Tibial nerve (tissue), 4 donors: ENCODE results near the gene C1orf141. TPM values are rescaled to one million over a fixed set of nuclear protein-coding genes. Genes with fewer than 3 reads are reported as not detected.

Source experiments
- DNase-seq, 2 donors: peaks; one replicate each; pipeline ENCODE4 v3.0.0-alpha.2; 2019; ENCODE audit warnings: low spot score in 2 of 2
- H3K27ac ChIP-seq, 4 donors: fragments of 200-600 bp; sonication (generic) in 3 of 4; one replicate each; pipeline ENCODE4 v1.5.1; 2017 to 2019; ENCODE audit warnings: mild to moderate bottlenecking in 1 of 4
- H3K27me3 ChIP-seq, 2 donors: fragments of 200-600 bp; sonication (generic) in 1 of 2; one replicate each; pipeline versions ENCODE4 v1.5.1 to v1.6.0; 2017 to 2019
- H3K36me3 ChIP-seq, 3 donors: fragments of 200-600 bp; sonication (generic); one replicate each; pipeline ENCODE4 v1.5.1; 2018 to 2019
- H3K4me1 ChIP-seq, 4 donors: fragments of 200-600 bp; sonication (generic) in 3 of 4; one replicate each; pipeline ENCODE4 v1.5.1; 2017 to 2019
- H3K4me3 ChIP-seq, 4 donors: fragments of 200-600 bp; sonication (generic) in 3 of 4; one replicate each; pipeline ENCODE4 v1.5.1; 2017 to 2019; ENCODE audit warnings: mild to moderate bottlenecking in 1 of 4, moderate library complexity in 1 of 4
- H3K9me3 ChIP-seq, 4 donors: fragments of 200-600 bp; sonication (generic) in 3 of 4; one replicate each; pipeline ENCODE4 v1.5.1; 2017 to 2019
- CTCF ChIP-seq, 5 experiments: fragments of 200-600 bp in 3 of 5; fragments of 450-650 bp in 2 of 5; sonication (generic) in 3 of 5; IDR thresholded peaks; one replicate each; pipeline ENCODE4 v1.5.1; 2016 to 2019; ENCODE audit warnings: antibody characterized with exemption in 5 of 5, mild to moderate bottlenecking in 3 of 5, moderate library complexity in 2 of 5
- EP300 ChIP-seq, 2 donors: sonication (generic); formaldehyde crosslinking; IDR thresholded peaks; one replicate each; pipeline ENCODE4 v1.6.1; 2017; ENCODE audit warnings: antibody characterized with exemption in 2 of 2, mild to moderate bottlenecking in 1 of 2
- POLR2A ChIP-seq, 2 donors: fragments of 450-650 bp; IDR thresholded peaks; one replicate each; pipeline ENCODE4 v1.6.1; 2017; ENCODE audit warnings: antibody characterized with exemption in 2 of 2, mild to moderate bottlenecking in 2 of 2, moderate library complexity in 2 of 2
- WGBS, 2 donors: methylation state at CpG; one replicate each; pipeline ENCODE4 v1.1.5; 2018; 5-methylcytosine and 5-hydroxymethylcytosine counted together
- total RNA-seq, 4 donors: library from RNA; depleted of rRNA; stranded (reverse); fragments of >200 nt; gene quantifications; one replicate each; pipeline ENCODE4 v1.1.0, GENCODE V29; 2016

Gene C1orf141
- total RNA-seq, 4 donors from 2014 or later: not detected

GRCh38 chr1:67100833-67101232, 33.9 kb downstream of the C1orf141 start:
- Histone ChIP-seq H3K4me1 (no peaks in the 10 kb centered on the region), H3K9me3 (no peaks in the 10 kb centered on the region), H3K27me3 (no peaks in the 10 kb centered on the region), H3K27ac (no peak overlapping the region), H3K36me3 (no peaks in the 10 kb centered on the region), H3K4me3 (no peak overlapping the region)
- no peak for DNase-seq
- TF ChIP-seq CTCF (IDR thresholded peaks at IDR 0.05) (no peak), EP300 (IDR thresholded peaks at IDR 0.05) (no peak)
- 26 to 35% methylated on average over 3 of the region's 3 CpGs for WGBS, 2 donors

GRCh38 chr1:67097305-67097704, 37.5 kb downstream of the C1orf141 start:
- Histone ChIP-seq H3K36me3 (no peaks in the 10 kb centered on the region), H3K27ac (no peak overlapping the region), H3K27me3 (no peaks in the 10 kb centered on the region), H3K9me3 (no peaks in the 10 kb centered on the region), H3K4me1 (no peaks in the 10 kb centered on the region), H3K4me3 (no peak overlapping the region)
- no peak for TF ChIP-seq CTCF (IDR thresholded peaks at IDR 0.05)
- TF ChIP-seq EP300 (IDR thresholded peaks at IDR 0.05): no peak
- no peak for TF ChIP-seq POLR2A (IDR thresholded peaks at IDR 0.05)
- DNase-seq: no peak

- WGBS, 2 donors: 92 to 94% methylated on average over 2 of the region's 2 CpGs
- Histone ChIP-seq H3K27me3 (no peaks in the 10 kb centered on the region), H3K9me3 (no peaks in the 10 kb centered on the region), H3K4me3 (no peak overlapping the region), H3K27ac (no peak overlapping the region), H3K4me1 (no peaks in the 10 kb centered on the region), H3K36me3 (no peaks in the 10 kb centered on the region)
- TF ChIP-seq EP300 (IDR thresholded peaks at IDR 0.05): no peak
- no peak for TF ChIP-seq POLR2A (IDR thresholded peaks at IDR 0.05)
- no peak for TF ChIP-seq CTCF (IDR thresholded peaks at IDR 0.05)
- no peak for DNase-seq
These were observed 40.6 kb downstream of the C1orf141 start for GRCh38 chr1:67094191-67094590.

- TF ChIP-seq POLR2A (IDR thresholded peaks at IDR 0.05) (no peak), EP300 (IDR thresholded peaks at IDR 0.05) (no peak), CTCF (IDR thresholded peaks at IDR 0.05) (no peak)
- H3K4me3 ChIP-seq: no peak overlapping the region
- no peaks in the 10 kb centered on the region for H3K4me1 ChIP-seq
- no peaks in the 10 kb centered on the region for H3K9me3 ChIP-seq
- 83 to 87% methylated on average over 1 of the region's 1 CpG for WGBS, 2 donors
- H3K36me3 ChIP-seq: no peaks in the 10 kb centered on the region
- no peak for DNase-seq
- H3K27me3 ChIP-seq: no peaks in the 10 kb centered on the region
- no peak overlapping the region for H3K27ac ChIP-seq
These were observed 45.0 kb downstream of the C1orf141 start for GRCh38 chr1:67089685-67090208.

- WGBS, 2 donors: 100% methylated on average over 1 of the region's 1 CpG
- no peaks in the 10 kb centered on the region for H3K27me3 ChIP-seq
- TF ChIP-seq EP300 (IDR thresholded peaks at IDR 0.05) (no peak), POLR2A (IDR thresholded peaks at IDR 0.05) (no peak), CTCF (IDR thresholded peaks at IDR 0.05) (no peak)
- H3K27ac ChIP-seq: no peak overlapping the region
- H3K4me3 ChIP-seq: no peak overlapping the region
- no peaks in the 10 kb centered on the region for H3K9me3 ChIP-seq
- DNase-seq: no peak
- no peaks in the 10 kb centered on the region for H3K36me3 ChIP-seq
- no peaks in the 10 kb centered on the region for H3K4me1 ChIP-seq
These were observed 46.3 kb downstream of the C1orf141 start for GRCh38 chr1:67088440-67088839.
